ENCODE measurements around the gene ACOT8.
"Not testable (repeated sequence)": the region's sequence is repeated elsewhere in the genome, so short reads cannot be mapped to it uniquely, and the experiment has no call there.

ACOT8 gene

DNA sequence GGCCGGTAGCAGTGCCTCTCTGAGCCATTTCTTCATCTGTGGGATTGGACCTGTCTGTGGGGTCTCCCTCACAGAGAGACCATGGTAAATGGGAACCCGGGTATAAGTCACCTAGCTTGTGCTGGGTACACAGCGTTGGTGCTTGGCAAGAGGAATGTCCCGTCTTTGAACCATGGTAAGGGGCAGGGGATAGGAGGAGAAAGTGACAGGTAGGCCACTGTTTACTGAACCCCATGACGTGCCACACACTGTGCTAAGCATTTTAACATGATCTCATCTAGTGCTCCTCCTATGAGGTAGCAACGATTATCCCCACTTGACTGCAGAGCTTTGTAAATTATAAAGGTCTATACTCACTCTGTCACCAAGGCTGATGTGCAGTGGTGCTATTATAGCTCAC, 29.5 kb downstream of the ACOT8 start:
- no peak for DNase-seq (ENCODE audit: low read depth, low spot score)

- DNase-seq (ENCODE audit: low read depth, low spot score) = no peak
Measured at GRCh38 chr20:45827030-45827652, 30.1 kb downstream of the ACOT8 start, which contains the start of gene TNNC2. TSS of gene TNNC2 (minus strand) at chr20:45827312. CDS start at chr20:45827248, 64 bp downstream.

DNA sequence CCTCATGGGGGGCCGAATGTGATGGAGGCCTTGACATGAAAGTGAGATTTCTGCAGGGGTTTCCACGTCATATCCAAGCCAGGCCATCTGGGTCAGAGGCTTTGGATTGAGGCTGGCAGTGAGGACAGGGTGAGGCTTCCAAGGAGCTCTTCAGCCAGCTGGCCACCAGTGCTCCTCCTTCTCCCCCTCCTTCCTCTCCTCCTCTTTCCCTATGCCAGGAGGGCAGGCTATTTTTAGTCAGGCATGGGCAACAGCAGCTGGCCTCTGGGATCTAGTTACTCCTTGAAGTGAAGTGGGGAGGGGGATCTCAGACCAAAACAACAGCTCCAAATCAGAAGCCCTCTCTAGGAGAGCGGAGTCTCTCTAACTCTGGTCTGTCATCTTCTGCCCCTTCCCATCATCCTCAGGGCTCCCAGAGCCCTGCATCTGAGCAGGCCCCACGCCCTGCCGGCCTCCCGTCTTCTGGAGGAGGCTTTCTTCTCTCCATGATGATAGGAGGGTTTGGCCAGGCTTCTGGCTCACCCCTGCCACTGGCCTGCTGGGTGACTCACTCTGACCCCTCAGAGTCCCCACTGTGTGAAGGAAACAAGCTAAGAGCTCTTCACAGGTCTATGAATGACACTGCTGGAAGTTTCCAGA, 30.7 kb downstream of the ACOT8 start:
- DNase-seq (ENCODE audit: low read depth, low spot score) = no peak

DNA sequence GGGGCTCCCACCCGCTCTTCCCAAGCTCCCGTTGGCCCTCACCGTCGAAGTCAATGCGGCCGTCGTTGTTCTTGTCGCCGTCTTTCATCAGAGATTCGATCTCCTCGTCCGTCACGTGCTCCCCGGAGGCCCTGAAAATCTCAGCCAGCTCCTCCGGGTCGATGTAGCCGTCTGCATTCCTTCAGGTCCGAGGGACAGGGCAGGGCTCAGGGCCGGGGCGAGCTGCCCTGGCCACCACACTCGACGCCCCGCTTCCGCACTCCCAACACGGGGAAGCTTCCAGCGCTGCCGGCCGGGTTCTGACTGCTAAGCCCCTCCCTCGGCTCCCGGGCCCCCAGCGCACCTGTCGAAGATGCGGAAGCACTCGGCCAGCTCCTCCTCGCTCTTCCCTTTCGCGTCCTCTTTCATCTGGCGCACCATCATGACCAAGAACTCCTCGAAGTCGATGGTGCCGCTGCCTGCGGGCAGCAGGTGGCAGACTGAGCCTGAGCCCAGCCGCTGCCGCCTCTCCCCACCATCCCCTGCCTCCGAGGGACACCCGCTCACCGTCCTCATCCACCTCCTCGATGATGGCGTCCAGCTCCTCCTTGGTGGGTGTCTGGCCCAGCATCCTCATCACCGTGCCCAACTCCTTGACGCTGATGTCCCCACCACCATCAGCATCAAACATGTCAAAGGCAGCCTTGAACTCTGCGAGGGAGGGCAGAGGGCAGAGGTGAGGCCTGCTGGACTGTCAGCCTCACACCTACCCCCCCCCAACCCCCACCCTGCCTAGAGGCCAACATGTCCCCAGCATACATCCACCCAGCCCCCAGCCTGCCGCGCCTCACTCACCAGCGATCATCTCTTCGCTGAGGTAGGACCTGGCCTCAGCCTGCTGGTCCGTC, 33.0 kb downstream of the ACOT8 start:
- DNase-seq (ENCODE audit: low read depth, low spot score) = no peak

GRCh38 chr20:45822857-45823256, 34.3 kb downstream of the ACOT8 start:
- no peak for DNase-seq (ENCODE audit: low read depth, low spot score)

GRCh38 chr20:45821947-45822346, 35.2 kb downstream of the ACOT8 start:
- no peak for DNase-seq (ENCODE audit: low read depth, low spot score)

DNA sequence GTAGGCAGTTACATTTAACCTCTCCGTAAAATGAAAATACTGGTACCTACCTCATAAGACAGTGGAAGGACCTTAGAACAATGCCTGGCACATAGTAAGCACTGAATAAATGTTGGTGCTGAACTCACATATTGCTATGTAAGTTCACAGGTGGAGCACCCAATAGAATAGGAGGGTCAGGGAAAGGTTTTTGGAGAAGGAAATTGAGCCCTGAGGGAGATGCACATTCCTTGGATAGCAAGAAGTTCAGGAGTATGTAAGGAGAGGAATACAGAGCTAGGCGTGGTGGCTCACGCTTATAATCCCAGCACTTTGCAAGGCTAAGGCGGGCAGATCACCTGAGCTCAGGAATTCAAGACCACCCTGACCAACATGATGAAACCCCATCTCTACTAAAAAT, 37.7 kb downstream of the ACOT8 start:
- DNase-seq (ENCODE audit: low read depth, low spot score) = no peak

GRCh38 chr20:45818239-45818638, 39.0 kb downstream of the ACOT8 start:
- DNase-seq (ENCODE audit: low read depth, low spot score) = no peak

- DNase-seq (ENCODE audit: low read depth, low spot score) = no peak
Measured at GRCh38 chr20:45817376-45818194, 39.6 kb downstream of the ACOT8 start.

DNA sequence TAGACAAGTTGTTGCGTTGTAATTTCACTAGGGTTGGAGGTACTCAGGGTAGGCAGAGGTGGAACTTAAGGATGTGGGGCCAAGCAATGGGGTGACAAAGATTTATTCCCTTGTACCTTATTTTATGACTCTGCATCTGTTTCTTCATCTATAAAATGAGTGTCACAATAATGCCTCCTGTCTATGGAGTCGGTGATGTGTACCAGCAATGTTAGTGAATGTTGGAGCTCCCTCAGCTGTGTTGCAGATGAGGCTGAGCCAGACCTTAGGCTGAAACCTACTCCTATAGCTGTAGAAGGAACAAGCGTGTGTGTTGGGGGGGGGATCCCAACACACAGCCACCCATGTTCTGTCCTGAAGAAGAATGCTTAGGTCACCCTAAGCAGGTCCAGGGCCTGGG, 40.2 kb downstream of the ACOT8 start:
- DNase-seq (ENCODE audit: low read depth, low spot score) = no peak

DNA sequence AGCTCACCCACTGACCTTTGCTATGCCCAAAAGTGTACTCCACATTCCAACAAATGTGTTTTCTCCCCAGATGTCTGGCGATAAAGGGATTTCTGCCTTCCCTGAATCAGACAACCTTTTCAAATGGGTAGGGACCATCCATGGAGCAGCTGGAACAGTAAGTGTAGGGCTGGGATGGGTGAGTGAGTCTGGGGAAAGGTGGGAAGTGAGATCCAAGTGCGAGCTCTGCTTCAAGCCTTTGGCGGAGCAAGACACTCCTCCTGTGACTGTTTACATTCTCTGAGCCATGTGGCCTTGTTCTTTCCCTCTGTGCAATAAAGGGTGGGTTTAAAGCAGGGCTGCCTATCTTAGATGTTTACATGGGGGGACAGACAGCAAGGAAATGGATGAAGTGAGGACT, 42.9 kb downstream of the ACOT8 start:
- no peak for DNase-seq (ENCODE audit: low read depth, low spot score)

- no peak for DNase-seq (ENCODE audit: low read depth, low spot score)
Measured at GRCh38 chr20:45813489-45813888, 43.7 kb downstream of the ACOT8 start.

DNA sequence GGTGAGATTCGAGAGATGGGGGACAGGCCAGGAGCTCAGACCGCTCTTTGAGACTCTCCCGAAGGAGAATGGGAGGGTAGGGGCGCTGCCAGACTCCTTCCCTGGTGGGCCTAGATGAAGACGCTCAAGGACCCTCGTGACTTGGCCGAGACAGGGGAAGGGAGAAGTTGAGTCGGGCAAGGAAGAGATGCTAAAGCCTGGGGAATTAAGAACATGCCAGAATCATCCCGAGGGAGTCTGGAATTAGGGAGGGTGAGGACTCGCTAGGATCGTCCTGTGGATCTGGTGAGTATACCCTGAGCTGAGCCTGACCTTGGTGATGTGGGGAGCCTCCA, 44.2 kb downstream of the ACOT8 start:
- no peak for DNase-seq (ENCODE audit: low read depth, low spot score)

- peak; percentile 100 for DNase-seq (ENCODE audit: low read depth, low spot score)
Measured at GRCh38 chr20:45812157-45813005, 44.8 kb downstream of the ACOT8 start, which contains the start of gene UBE2C. TSS of gene UBE2C (plus strand) at chr20:45812644. CDS start at chr20:45812696, 52 bp downstream.

DNA sequence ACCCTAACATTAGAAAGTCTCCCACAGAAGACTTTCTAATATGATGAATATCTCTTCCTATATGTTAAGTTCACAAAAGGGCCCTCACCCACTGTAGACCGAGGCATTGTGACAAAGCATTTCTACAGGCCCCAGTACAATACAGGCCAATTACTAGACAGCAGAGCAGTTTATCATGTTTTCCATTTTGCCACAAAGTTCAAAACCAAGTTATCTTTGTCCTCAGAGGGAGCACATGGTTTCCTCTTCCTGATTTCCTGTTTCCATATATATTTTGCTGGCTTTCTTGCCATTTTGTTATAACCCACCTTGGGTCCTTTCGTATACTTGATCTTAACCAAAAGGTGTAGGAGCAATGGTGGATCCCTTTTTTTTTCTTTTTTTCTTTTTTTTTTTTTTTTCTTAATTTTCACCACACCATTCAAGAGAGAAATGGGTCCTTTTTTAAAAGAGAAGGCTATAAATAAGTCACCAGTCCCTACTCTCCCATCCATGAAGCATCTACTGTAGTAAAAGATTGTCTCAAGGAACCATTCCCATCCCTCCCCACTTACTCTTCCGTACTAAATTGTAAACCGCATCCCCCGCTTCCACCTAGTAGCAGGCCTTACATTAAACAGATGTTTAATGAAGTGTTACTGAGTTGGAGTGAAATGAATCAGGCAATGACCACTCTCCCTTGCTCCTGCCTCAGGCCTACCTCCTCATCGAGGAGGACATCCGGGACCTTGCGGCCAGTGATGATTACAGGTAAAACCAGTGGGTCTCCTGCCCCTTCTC, 46.8 kb downstream of the ACOT8 start:
- no peak for DNase-seq (ENCODE audit: low read depth, low spot score)

- no peak for DNase-seq (ENCODE audit: low read depth, low spot score)
Measured at GRCh38 chr20:45801851-45802250, 55.3 kb downstream of the ACOT8 start.

- DNase-seq (ENCODE audit: low read depth, low spot score) = peak; percentile 23
Measured at GRCh38 chr20:45798935-45799642, 58.1 kb downstream of the ACOT8 start.

- DNase-seq (ENCODE audit: low read depth, low spot score) = not testable (repeated sequence)
Measured at GRCh38 chr20:45797955-45798354, 59.2 kb downstream of the ACOT8 start.

DNA sequence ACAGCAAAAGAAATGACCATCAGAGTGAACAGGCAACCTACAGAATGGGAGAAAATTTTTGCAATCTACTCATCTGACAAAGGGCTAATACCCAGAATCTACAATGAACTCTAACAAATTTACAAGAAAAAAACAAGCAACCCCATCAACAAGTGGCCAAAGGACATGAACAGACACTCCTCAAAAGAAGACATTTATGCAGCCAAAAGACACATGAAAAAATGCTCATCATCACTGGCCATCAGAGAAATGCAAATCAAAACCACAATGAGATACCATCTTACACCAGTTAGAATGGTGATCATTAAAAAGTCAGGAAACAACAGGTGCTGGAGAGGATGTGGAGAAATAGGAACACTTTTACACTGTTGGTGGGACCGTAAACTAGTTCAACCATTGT, 59.7 kb downstream of the ACOT8 start:
- not testable (repeated sequence) for DNase-seq (ENCODE audit: low read depth, low spot score)

All from iPS DF 19.7 (cell line).